Glomerular visceral epithelial cell (primary cell): ENCODE results near the gene PAQR8.
"Not testable (repeated sequence)": the region's sequence is repeated elsewhere in the genome, so short reads cannot be mapped to it uniquely, and the experiment has no call there.

Experiments used
- DNase-seq: peaks from one replicate; pipeline ENCODE4 v3.0.0-alpha.2; 2016; ENCODE audit errors: extremely low spot score

PAQR8 gene

GRCh38 chr6:52376763-52377162 lies 14.8 kb downstream of the PAQR8 start:
- no peak for DNase-seq

- no peak for DNase-seq
Measured at GRCh38 chr6:52377538-52378221, 15.7 kb downstream of the PAQR8 start.

- DNase-seq: no peak
Measured at GRCh38 chr6:52381249-52381648, 19.3 kb downstream of the PAQR8 start.

GRCh38 chr6:52384145-52384766 lies 22.3 kb downstream of the PAQR8 start:
- DNase-seq: no peak

GRCh38 chr6:52385074-52385473 lies 23.1 kb downstream of the PAQR8 start:
- DNase-seq: no peak

- DNase-seq: not testable (repeated sequence)
Measured at GRCh38 chr6:52388119-52388518, 26.2 kb downstream of the PAQR8 start.

- no peak for DNase-seq
Measured at GRCh38 chr6:52388790-52389189, 26.8 kb downstream of the PAQR8 start.

- no peak for DNase-seq
Measured at GRCh38 chr6:52389264-52389625, 27.3 kb downstream of the PAQR8 start.

GRCh38 chr6:52389626-52390360 lies 27.8 kb downstream of the PAQR8 start:
- DNase-seq: peak; percentile 76

- DNase-seq: peak; percentile 73
Measured at GRCh38 chr6:52390361-52390727, 28.4 kb downstream of the PAQR8 start.

GRCh38 chr6:52391599-52391998 lies 29.6 kb downstream of the PAQR8 start:
- no peak for DNase-seq

GRCh38 chr6:52392944-52393343 lies 31.0 kb downstream of the PAQR8 start:
- no peak for DNase-seq

- no peak for DNase-seq
Measured at GRCh38 chr6:52393780-52394179, 31.8 kb downstream of the PAQR8 start.

- no peak for DNase-seq
Measured at GRCh38 chr6:52394251-52394666, 32.3 kb downstream of the PAQR8 start.

GRCh38 chr6:52395969-52396368 lies 34.0 kb downstream of the PAQR8 start:
- no peak for DNase-seq

GRCh38 chr6:52399511-52400312 lies 37.8 kb downstream of the PAQR8 start:
- peak; percentile 64 for DNase-seq

GRCh38 chr6:52400313-52401041 lies 38.5 kb downstream of the PAQR8 start:
- no peak for DNase-seq

- no peak for DNase-seq
Measured at GRCh38 chr6:52403086-52403485, 41.1 kb downstream of the PAQR8 start.

GRCh38 chr6:52403627-52404026 lies 41.7 kb downstream of the PAQR8 start:
- no peak for DNase-seq

- DNase-seq: no peak
Measured at GRCh38 chr6:52405243-52405642, 43.3 kb downstream of the PAQR8 start.

GRCh38 chr6:52407467-52407866 lies 45.5 kb downstream of the PAQR8 start:
- DNase-seq: peak; percentile 53

- no peak for DNase-seq
Measured at GRCh38 chr6:52409499-52409898, 47.5 kb downstream of the PAQR8 start.
